H9 (cell line): Measurements from ENCODE around the gene F8. TPM values are rescaled to one million over a fixed set of nuclear protein-coding genes. Genes with fewer than 3 reads are reported as not detected.

Experiments used
- DNase-seq: peaks from one replicate; pipeline ENCODE4 v3.0.0-alpha.2; 2017
- H2AFZ ChIP-seq: one replicate; pipeline ENCODE4 v1.6.1; 2013; ENCODE audit warnings: mild to moderate bottlenecking, low read length, control low read depth, moderate library complexity
- H2AK5ac ChIP-seq: 2 replicates; pipeline ENCODE4 v1.6.1; 2013; ENCODE audit warnings: low read length, control low read depth, mixed read lengths; ENCODE audit not compliant: insufficient read length
- H2BK120ac ChIP-seq: one replicate; pipeline ENCODE4 v1.6.1; 2013; ENCODE audit warnings: low read depth, mild to moderate bottlenecking, low read length, control low read depth, inconsistent platforms; ENCODE audit not compliant: poor library complexity, severe bottlenecking
- H2BK12ac ChIP-seq: 2 replicates; pipeline ENCODE4 v1.6.1; 2013; ENCODE audit warnings: low read length, control low read depth, mixed read lengths, low read depth; ENCODE audit not compliant: insufficient read length
- H2BK15ac ChIP-seq: 2 replicates; pipeline ENCODE4 v1.6.1; 2013; ENCODE audit warnings: low read depth, low read length, control low read depth
- H2BK20ac ChIP-seq: one replicate; pipeline ENCODE4 v1.6.1; 2013; ENCODE audit warnings: low read depth, mild to moderate bottlenecking, low read length, control low read depth, inconsistent platforms; ENCODE audit not compliant: poor library complexity, severe bottlenecking
- H2BK5ac ChIP-seq: 2 replicates; pipeline ENCODE4 v1.6.1; 2013; ENCODE audit warnings: low read length, control low read depth, mixed read lengths; ENCODE audit not compliant: insufficient read length
- H3K14ac ChIP-seq: 2 replicates; pipeline ENCODE4 v1.6.1; 2013; ENCODE audit warnings: low read length, control low read depth; ENCODE audit not compliant: insufficient read depth
- H3K18ac ChIP-seq: 2 replicates; pipeline ENCODE4 v1.6.1; 2013; ENCODE audit warnings: low read depth, mild to moderate bottlenecking, mixed read lengths, low read length, control low read depth; ENCODE audit not compliant: insufficient read length
- H3K23ac ChIP-seq: 2 replicates; pipeline ENCODE4 v1.6.1; 2013; ENCODE audit warnings: low read length, control low read depth, mixed read lengths, low read depth; ENCODE audit not compliant: insufficient read length
- H3K23me2 ChIP-seq: 2 replicates; pipeline ENCODE4 v1.6.1; 2013; ENCODE audit warnings: low read depth, mild to moderate bottlenecking, mixed read lengths, low read length, control low read depth; ENCODE audit not compliant: insufficient read length, poor library complexity, severe bottlenecking
- H3K27ac ChIP-seq: 2 replicates; pipeline ENCODE4 v1.5.1; 2013; ENCODE audit warnings: low read length, control low read depth, mixed read lengths, low read depth; ENCODE audit not compliant: insufficient read length
- H3K27me3 ChIP-seq: 2 replicates; pipeline ENCODE4 v1.6.1; 2013; ENCODE audit warnings: low read length, control low read depth, inconsistent platforms; ENCODE audit not compliant: insufficient read depth
- H3K4ac ChIP-seq: 2 replicates; pipeline ENCODE4 v1.6.1; 2013; ENCODE audit warnings: low read depth, mild to moderate bottlenecking, control low read depth, inconsistent platforms, low read length, moderate library complexity
- H3K4me1 ChIP-seq: 2 replicates; pipeline ENCODE4 v1.6.1; 2013; ENCODE audit warnings: low read length, control low read depth, inconsistent platforms; ENCODE audit not compliant: insufficient read depth
- H3K4me2 ChIP-seq: 2 replicates; pipeline ENCODE4 v1.6.1; 2013; ENCODE audit warnings: low read length, control low read depth, mixed read lengths; ENCODE audit not compliant: insufficient read length, insufficient read depth
- H3K56ac ChIP-seq: 2 replicates; pipeline ENCODE4 v1.6.1; 2013; ENCODE audit warnings: low read depth, mild to moderate bottlenecking, mixed read lengths, low read length, control low read depth; ENCODE audit not compliant: insufficient read length
- H3K79me1 ChIP-seq: 2 replicates; pipeline ENCODE4 v1.6.1; 2013; ENCODE audit warnings: low read depth, mild to moderate bottlenecking, moderate library complexity, low read length, control low read depth, inconsistent platforms; ENCODE audit not compliant: insufficient read depth, poor library complexity, severe bottlenecking
- H3K79me2 ChIP-seq: 2 replicates; pipeline ENCODE4 v1.6.1; 2013; ENCODE audit warnings: low read length, control low read depth, inconsistent platforms; ENCODE audit not compliant: insufficient read depth
- H3K9ac ChIP-seq: 2 replicates; pipeline ENCODE4 v1.6.1; 2013; ENCODE audit warnings: low read length, control low read depth, mixed read lengths; ENCODE audit not compliant: insufficient read length; ENCODE audit errors: extremely low read depth
- H3K9me3 ChIP-seq: one replicate; pipeline ENCODE4 v1.6.1; 2013; ENCODE audit warnings: low read depth, low read length, inconsistent platforms; ENCODE audit not compliant: control insufficient read depth
- H3T11ph ChIP-seq: one replicate; pipeline ENCODE4 v1.6.1; 2013; ENCODE audit warnings: mild to moderate bottlenecking, low read length, control low read depth, inconsistent platforms
- H4K20me1 ChIP-seq: one replicate; pipeline ENCODE4 v1.6.1; 2013; ENCODE audit not compliant: control insufficient read depth, insufficient read length, insufficient read depth
- H4K5ac ChIP-seq: 2 replicates; pipeline ENCODE4 v1.6.1; 2013; ENCODE audit warnings: low read depth, mild to moderate bottlenecking, mixed read lengths, low read length, control low read depth; ENCODE audit not compliant: insufficient read length
- H4K8ac ChIP-seq: replicated peaks from 2 replicates; pipeline ENCODE4 v1.6.1; 2013; ENCODE audit warnings: low read length, control low read depth, mixed read lengths, low read depth; ENCODE audit not compliant: insufficient read length
- H4K91ac ChIP-seq: 2 replicates; pipeline ENCODE4 v1.6.1; 2013; ENCODE audit warnings: low read depth, mild to moderate bottlenecking, moderate library complexity, mixed read lengths, low read length, control low read depth; ENCODE audit not compliant: insufficient read length
- H3K27ac Mint-ChIP-seq, 3 experiments: 2 replicates in 2 of 3; 3 replicates in 1 of 3; pipeline ENCODE4 v1.8.0; 2020 to 2021; ENCODE audit warnings: mixed read lengths in 3 of 3, mild to moderate bottlenecking in 1 of 3, moderate library complexity in 1 of 3
- H3K27me3 Mint-ChIP-seq: 2 replicates; pipeline ENCODE4 v1.8.0; 2021; ENCODE audit warnings: low read depth, mild to moderate bottlenecking, moderate library complexity, mixed read lengths
- H3K36me3 Mint-ChIP-seq, 3 experiments: 2 replicates in 2 of 3; 3 replicates in 1 of 3; pipeline ENCODE4 v1.8.0; 2020 to 2021; ENCODE audit warnings: low read depth in 3 of 3, mixed read lengths in 3 of 3; ENCODE audit not compliant: insufficient read depth in 1 of 3
- H3K4me1 Mint-ChIP-seq, 2 experiments: 2 replicates each; pipeline ENCODE4 v1.8.0; 2020; ENCODE audit warnings: mixed read lengths in 2 of 2
- H3K4me3 Mint-ChIP-seq, 2 experiments: 2 replicates in 1 of 2; 3 replicates in 1 of 2; pipeline ENCODE4 v1.8.0; 2020 to 2021; ENCODE audit warnings: mild to moderate bottlenecking in 2 of 2, mixed read lengths in 2 of 2, moderate library complexity in 1 of 2
- H3K9me3 Mint-ChIP-seq, 2 experiments: 2 replicates in 1 of 2; 3 replicates in 1 of 2; pipeline ENCODE4 v1.8.0; 2020; ENCODE audit warnings: mild to moderate bottlenecking in 2 of 2, mixed read lengths in 2 of 2, moderate library complexity in 1 of 2
- WGBS: extraction: QIAGEN DNeasy Blood & Tissue Kit; methylation state at CpG from one replicate; pipeline ENCODE4 v1.1.7; 2013; ENCODE audit warnings: missing lambda C conversion rate, low lambda C conversion rate, mixed read lengths; ENCODE audit not compliant: insufficient read length; ENCODE audit errors: extremely low coverage; 5-methylcytosine and 5-hydroxymethylcytosine counted together
- total RNA-seq: library from RNA; stranded (reverse); gene quantifications from 2 replicates; pipeline ENCODE4 v1.2.1, GENCODE V29; 2021
- TF ChIP-seq, protein P1 (sequence below): fragments of 200-600 bp; sonication (generic); conservative IDR thresholded peaks from 3 replicates; pipeline ENCODE4 v1.8.0; 2021; ENCODE audit warnings: antibody characterized with exemption, mild to moderate bottlenecking

The F8 gene
- total RNA-seq, 1 experiment from 2014 or later = 3.1 TPM

DNA sequence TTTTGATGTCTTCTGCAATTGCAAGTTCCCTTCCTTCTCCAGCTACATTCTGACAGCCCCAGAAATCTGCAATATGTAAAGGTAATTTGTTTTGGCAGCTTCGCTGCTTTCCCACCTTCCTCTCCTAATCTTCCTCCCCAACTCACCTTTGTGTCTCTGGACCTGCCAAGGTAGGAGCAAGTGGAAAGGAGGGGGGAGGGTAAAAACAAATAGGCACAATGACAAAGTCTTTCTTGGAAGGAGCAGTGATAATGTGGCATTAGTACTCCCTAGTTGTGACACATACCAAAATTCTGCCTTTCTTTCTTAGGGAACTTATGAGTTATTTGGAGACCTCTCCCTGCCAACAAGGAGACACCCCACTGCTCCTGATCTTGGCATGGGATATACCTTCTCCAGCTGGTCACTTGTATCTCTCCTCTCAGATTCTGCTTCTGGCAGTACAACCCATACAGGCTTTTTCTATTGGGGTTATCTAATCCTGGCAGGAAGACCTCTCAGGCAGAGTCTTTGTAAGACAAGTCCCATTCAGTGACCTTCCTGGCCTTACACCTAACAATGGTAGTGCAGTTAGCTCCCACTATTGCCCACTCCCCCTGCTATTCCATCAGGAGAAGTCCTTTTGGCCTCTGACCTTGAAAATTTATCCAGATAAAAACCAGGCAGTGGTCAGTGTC, 24.2 kb downstream of the F8 start:
- Histone ChIP-seq H2AFZ (no peak overlapping the region), H3K23ac (no peak overlapping the region), H3K23me2 (no peaks in the 10 kb centered on the region), H4K20me1 (no peaks in the 10 kb centered on the region), H3K27ac (no peak overlapping the region), H3K9me3 (peaks cover 61% of the 10 kb centered on the region), H2BK15ac (no peak overlapping the region), H3K4ac (no peak overlapping the region), H3K9ac (no peak overlapping the region), H2BK5ac (no peak overlapping the region), H4K5ac (no peak overlapping the region), H3K4me2 (no peak overlapping the region), H2AK5ac (no peak overlapping the region), H4K8ac (no peak overlapping the region), H3K4me1 (no peaks in the 10 kb centered on the region), H3K79me1 (no peaks in the 10 kb centered on the region), H4K91ac (no peak overlapping the region), H3K56ac (no peak overlapping the region), H2BK120ac (no peak overlapping the region), H3K14ac (no peak overlapping the region), H3K79me2 (no peaks in the 10 kb centered on the region), H3K27me3 (no peaks in the 10 kb centered on the region), H2BK20ac (no peak overlapping the region), H3T11ph (no peak overlapping the region), H2BK12ac (no peak overlapping the region), H3K18ac (no peak overlapping the region)
- H3K4me1 Mint-ChIP-seq = peaks cover 5 to 9% of the 10 kb centered on the region in 2 experiments
- no peak overlapping the region for H3K4me3 Mint-ChIP-seq
- DNase-seq = no peak
- peaks cover 62 to 63% of the 10 kb centered on the region in 2 experiments for H3K9me3 Mint-ChIP-seq
- peaks cover 0 to 7% (median 0%) of the 10 kb centered on the region in 3 experiments; a peak in 3 of 7 replicates for H3K36me3 Mint-ChIP-seq
- no peaks in the 10 kb centered on the region for H3K27me3 Mint-ChIP-seq
- no CpG with 5 or more reads among the region's 1 CpG for WGBS
- TF ChIP-seq, protein P1, sequence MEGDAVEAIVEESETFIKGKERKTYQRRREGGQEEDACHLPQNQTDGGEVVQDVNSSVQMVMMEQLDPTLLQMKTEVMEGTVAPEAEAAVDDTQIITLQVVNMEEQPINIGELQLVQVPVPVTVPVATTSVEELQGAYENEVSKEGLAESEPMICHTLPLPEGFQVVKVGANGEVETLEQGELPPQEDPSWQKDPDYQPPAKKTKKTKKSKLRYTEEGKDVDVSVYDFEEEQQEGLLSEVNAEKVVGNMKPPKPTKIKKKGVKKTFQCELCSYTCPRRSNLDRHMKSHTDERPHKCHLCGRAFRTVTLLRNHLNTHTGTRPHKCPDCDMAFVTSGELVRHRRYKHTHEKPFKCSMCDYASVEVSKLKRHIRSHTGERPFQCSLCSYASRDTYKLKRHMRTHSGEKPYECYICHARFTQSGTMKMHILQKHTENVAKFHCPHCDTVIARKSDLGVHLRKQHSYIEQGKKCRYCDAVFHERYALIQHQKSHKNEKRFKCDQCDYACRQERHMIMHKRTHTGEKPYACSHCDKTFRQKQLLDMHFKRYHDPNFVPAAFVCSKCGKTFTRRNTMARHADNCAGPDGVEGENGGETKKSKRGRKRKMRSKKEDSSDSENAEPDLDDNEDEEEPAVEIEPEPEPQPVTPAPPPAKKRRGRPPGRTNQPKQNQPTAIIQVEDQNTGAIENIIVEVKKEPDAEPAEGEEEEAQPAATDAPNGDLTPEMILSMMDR = no peak
- H3K27ac Mint-ChIP-seq = no peak overlapping the region
